ENCODE data around the gene CHMP1B. TPM values are rescaled to one million over a fixed set of nuclear protein-coding genes. Genes with fewer than 3 reads are reported as not detected.

Gene CHMP1B
- total RNA-seq, 1 donor = 63.7 TPM

GRCh38 chr18:11860594-11861450 is 9.6 kb downstream of the CHMP1B start:
- Histone ChIP-seq H4K20me1 (ENCODE audit: insufficient read depth, low read length) (no peaks in the 10 kb centered on the region), H3K4me1 (ENCODE audit: insufficient read depth, low read length) (peaks cover 39% of the 10 kb centered on the region), H3K4me3 (ENCODE audit: insufficient read depth, low read length) (no peak overlapping the region), H3K4me2 (ENCODE audit: insufficient read depth, low read length) (no peak overlapping the region), H3K36me3 (ENCODE audit: insufficient read depth, low read length) (no peaks in the 10 kb centered on the region), H3K27me3 (ENCODE audit: insufficient read depth, low read length) (no peaks in the 10 kb centered on the region), H2AFZ (ENCODE audit: low read length) (no peak overlapping the region), H3K27ac (ENCODE audit: low read depth, low read length) (peak overlapping the region; percentile 99), H3K9me3 (ENCODE audit: low read depth, low read length) (no peaks in the 10 kb centered on the region), H3K79me2 (ENCODE audit: insufficient read depth, low read length) (no peaks in the 10 kb centered on the region)
- TF ChIP-seq, protein P1, sequence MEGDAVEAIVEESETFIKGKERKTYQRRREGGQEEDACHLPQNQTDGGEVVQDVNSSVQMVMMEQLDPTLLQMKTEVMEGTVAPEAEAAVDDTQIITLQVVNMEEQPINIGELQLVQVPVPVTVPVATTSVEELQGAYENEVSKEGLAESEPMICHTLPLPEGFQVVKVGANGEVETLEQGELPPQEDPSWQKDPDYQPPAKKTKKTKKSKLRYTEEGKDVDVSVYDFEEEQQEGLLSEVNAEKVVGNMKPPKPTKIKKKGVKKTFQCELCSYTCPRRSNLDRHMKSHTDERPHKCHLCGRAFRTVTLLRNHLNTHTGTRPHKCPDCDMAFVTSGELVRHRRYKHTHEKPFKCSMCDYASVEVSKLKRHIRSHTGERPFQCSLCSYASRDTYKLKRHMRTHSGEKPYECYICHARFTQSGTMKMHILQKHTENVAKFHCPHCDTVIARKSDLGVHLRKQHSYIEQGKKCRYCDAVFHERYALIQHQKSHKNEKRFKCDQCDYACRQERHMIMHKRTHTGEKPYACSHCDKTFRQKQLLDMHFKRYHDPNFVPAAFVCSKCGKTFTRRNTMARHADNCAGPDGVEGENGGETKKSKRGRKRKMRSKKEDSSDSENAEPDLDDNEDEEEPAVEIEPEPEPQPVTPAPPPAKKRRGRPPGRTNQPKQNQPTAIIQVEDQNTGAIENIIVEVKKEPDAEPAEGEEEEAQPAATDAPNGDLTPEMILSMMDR (IDR thresholded peaks at IDR 0.05; ENCODE audit: extremely low read depth, low read depth, low read length) = no peak
- DNase-seq (ENCODE audit: insufficient read length, low spot score, missing footprints) = no peak

DNA sequence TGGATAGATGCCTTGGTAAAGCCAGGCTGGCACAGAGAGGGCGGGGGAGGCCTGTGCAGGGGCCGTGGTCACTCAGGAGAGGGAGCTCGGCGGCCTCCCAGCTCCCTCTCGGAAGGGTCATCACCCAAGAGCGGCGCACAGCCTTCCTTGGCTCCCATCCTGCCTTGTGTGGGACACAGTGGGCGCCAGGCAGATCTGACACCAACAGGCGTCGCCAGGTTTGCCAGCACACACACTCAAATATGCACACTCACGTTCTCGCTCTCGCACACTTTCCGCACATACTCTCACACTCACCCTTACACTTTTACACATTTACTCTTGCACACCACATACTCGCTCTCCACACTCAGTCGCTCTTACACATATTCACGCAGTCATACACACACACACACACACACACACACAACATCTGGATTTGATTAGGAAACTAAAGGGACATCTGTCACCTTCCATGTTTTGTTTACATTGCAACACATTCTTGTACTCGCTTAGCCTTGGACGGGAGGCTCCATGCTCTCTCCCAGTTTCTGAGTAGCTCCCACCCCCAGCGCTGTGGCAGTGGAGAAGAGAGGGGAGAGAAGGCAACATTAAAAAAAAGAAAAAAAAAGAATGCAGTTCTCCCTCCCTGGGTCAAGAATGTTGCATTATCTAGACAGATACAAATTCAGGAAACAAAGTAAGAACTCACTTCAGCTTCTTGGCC is 10.5 kb downstream of the CHMP1B start:
- Histone ChIP-seq H3K36me3 (ENCODE audit: insufficient read depth, low read length) (no peaks in the 10 kb centered on the region), H3K27ac (ENCODE audit: low read depth, low read length) (no peak overlapping the region), H3K4me1 (ENCODE audit: insufficient read depth, low read length) (peaks cover 30% of the 10 kb centered on the region), H2AFZ (ENCODE audit: low read length) (no peak overlapping the region), H3K79me2 (ENCODE audit: insufficient read depth, low read length) (no peaks in the 10 kb centered on the region), H4K20me1 (ENCODE audit: insufficient read depth, low read length) (no peaks in the 10 kb centered on the region), H3K27me3 (ENCODE audit: insufficient read depth, low read length) (no peaks in the 10 kb centered on the region), H3K4me2 (ENCODE audit: insufficient read depth, low read length) (no peak overlapping the region), H3K4me3 (ENCODE audit: insufficient read depth, low read length) (no peak overlapping the region), H3K9me3 (ENCODE audit: low read depth, low read length) (no peaks in the 10 kb centered on the region)
- DNase-seq (ENCODE audit: insufficient read length, low spot score, missing footprints) = no peak
- TF ChIP-seq, protein P1 (IDR thresholded peaks at IDR 0.05; ENCODE audit: extremely low read depth, low read depth, low read length) = no peak

- Histone ChIP-seq H3K4me1 (ENCODE audit: insufficient read depth, low read length) (peaks cover 26% of the 10 kb centered on the region), H3K4me3 (ENCODE audit: insufficient read depth, low read length) (no peak overlapping the region), H2AFZ (ENCODE audit: low read length) (no peak overlapping the region), H3K79me2 (ENCODE audit: insufficient read depth, low read length) (no peaks in the 10 kb centered on the region), H3K9me3 (ENCODE audit: low read depth, low read length) (no peaks in the 10 kb centered on the region), H4K20me1 (ENCODE audit: insufficient read depth, low read length) (no peaks in the 10 kb centered on the region), H3K27ac (ENCODE audit: low read depth, low read length) (no peak overlapping the region), H3K36me3 (ENCODE audit: insufficient read depth, low read length) (no peaks in the 10 kb centered on the region), H3K4me2 (ENCODE audit: insufficient read depth, low read length) (no peak overlapping the region), H3K27me3 (ENCODE audit: insufficient read depth, low read length) (no peaks in the 10 kb centered on the region)
- DNase-seq (ENCODE audit: insufficient read length, low spot score, missing footprints) = no peak
- TF ChIP-seq, protein P1 (IDR thresholded peaks at IDR 0.05; ENCODE audit: extremely low read depth, low read depth, low read length) = no peak
These were observed 11.4 kb downstream of the CHMP1B start for GRCh38 chr18:11862468-11863137.
